H54 (cell line): Measurements from ENCODE around the gene TLCD1.
"Not testable (repeated sequence)": the region's sequence is repeated elsewhere in the genome, so short reads cannot be mapped to it uniquely, and the experiment has no call there.

Experiments used
- DNase-seq: peaks from one replicate; pipeline ENCODE4 v3.0.0; 2011; ENCODE audit warnings: low spot score, mixed read lengths; ENCODE audit not compliant: insufficient read length
- FAIRE-seq: peaks from 3 replicates; lab custom pipeline; 2011; peaks lifted over from hg19 to GRCh38; lab: Jason Lieb, UNC
- POLR2A ChIP-seq: IDR thresholded peaks from 2 replicates; pipeline ENCODE4 v1.6.1; 2011; ENCODE audit warnings: low read depth, mild to moderate bottlenecking, low read length

Gene TLCD1

GRCh38 chr17:28743243-28744103 lies 17.4 kb upstream of the TLCD1 start, which contains the start of gene TRAF4:
TRAF4 (plus strand) TSS chr17:28744011; CDS start chr17:28744113, 102 bp downstream.
- no peak for FAIRE-seq
- DNase-seq: peak; percentile 97
- TF ChIP-seq POLR2A: peak; percentile 100

GRCh38 chr17:28741358-28742349 lies 15.6 kb upstream of the TLCD1 start:
- DNase-seq: no peak
- TF ChIP-seq POLR2A: no peak
- FAIRE-seq: no peak

GRCh38 chr17:28740406-28741357 lies 14.6 kb upstream of the TLCD1 start:
- no peak for TF ChIP-seq POLR2A
- FAIRE-seq (no peak), DNase-seq (no peak)

GRCh38 chr17:28738680-28739384 lies 12.8 kb upstream of the TLCD1 start:
- no peak for DNase-seq
- no peak for TF ChIP-seq POLR2A
- FAIRE-seq: no peak

GRCh38 chr17:28737770-28738679 lies 12.0 kb upstream of the TLCD1 start:
- no peak for TF ChIP-seq POLR2A
- FAIRE-seq: no peak
- DNase-seq: no peak

- no peak for TF ChIP-seq POLR2A
- FAIRE-seq (no peak), DNase-seq (no peak)
Measured at GRCh38 chr17:28737316-28737715, 11.3 kb upstream of the TLCD1 start.

GRCh38 chr17:28735913-28736769 lies 10.1 kb upstream of the TLCD1 start:
- not testable (repeated sequence) for FAIRE-seq, DNase-seq

- no peak for TF ChIP-seq POLR2A
- FAIRE-seq (no peak), DNase-seq (peak; percentile 67)
Measured at GRCh38 chr17:28735242-28735722, 9.2 kb upstream of the TLCD1 start.

- DNase-seq (no peak), FAIRE-seq (no peak)
- TF ChIP-seq POLR2A: no peak
Measured at GRCh38 chr17:28734712-28735241, 8.7 kb upstream of the TLCD1 start.

- FAIRE-seq (no peak), DNase-seq (no peak)
- no peak for TF ChIP-seq POLR2A
Measured at GRCh38 chr17:28733346-28733745, 7.3 kb upstream of the TLCD1 start.
